Measurements from ENCODE around the gene INAFM1.
A peak's percentile ranks its signal among the peaks of the same experiment; 100 is the strongest.

INAFM1 gene

GRCh38 chr19:47310323-47310722 lies 35.6 kb downstream of the INAFM1 start:
- DNase-seq (ENCODE audit: low spot score): no peak

- no peak for DNase-seq (ENCODE audit: low spot score)
These were observed 36.1 kb downstream of the INAFM1 start for GRCh38 chr19:47310819-47311218.

GRCh38 chr19:47312366-47313006 lies 37.8 kb downstream of the INAFM1 start:
- DNase-seq (ENCODE audit: low spot score): no peak

GRCh38 chr19:47313754-47314295 lies 39.1 kb downstream of the INAFM1 start:
- DNase-seq (ENCODE audit: low spot score): no peak

- DNase-seq (ENCODE audit: low spot score): peak; percentile 27
These were observed 40.6 kb downstream of the INAFM1 start for GRCh38 chr19:47315125-47315821.

- no peak for DNase-seq (ENCODE audit: low spot score)
These were observed 41.8 kb downstream of the INAFM1 start for GRCh38 chr19:47316513-47316912.

GRCh38 chr19:47319923-47320871 lies 45.5 kb downstream of the INAFM1 start:
- peak; percentile 5 for DNase-seq (ENCODE audit: low spot score)

GRCh38 chr19:47321630-47322029 lies 46.9 kb downstream of the INAFM1 start:
- DNase-seq (ENCODE audit: low spot score): no peak

GRCh38 chr19:47322058-47322457 lies 47.4 kb downstream of the INAFM1 start:
- no peak for DNase-seq (ENCODE audit: low spot score)

GRCh38 chr19:47323409-47323808 lies 48.7 kb downstream of the INAFM1 start:
- no peak for DNase-seq (ENCODE audit: low spot score)

- peak; percentile 4 for DNase-seq (ENCODE audit: low spot score)
These were observed 49.2 kb downstream of the INAFM1 start for GRCh38 chr19:47323872-47324271.

GRCh38 chr19:47324502-47324901 lies 49.8 kb downstream of the INAFM1 start:
- peak; percentile 24 for DNase-seq (ENCODE audit: low spot score)

Data from iPS-NIHi11 (cell line).